Hematopoietic multipotent progenitor cell treated with erythropoietin and hydrocortisone succinate and interleukin-3 and kit ligand, for 8 days (in vitro differentiated cells): ENCODE data around the gene WNT11.
"Not testable (repeated sequence)": the region's sequence is repeated elsewhere in the genome, so short reads cannot be mapped to it uniquely, and the experiment has no call there.

ENCODE experiments used
- DNase-seq: peaks from one replicate; pipeline ENCODE4 v3.0.0-alpha.2; 2015

Gene WNT11

DNA sequence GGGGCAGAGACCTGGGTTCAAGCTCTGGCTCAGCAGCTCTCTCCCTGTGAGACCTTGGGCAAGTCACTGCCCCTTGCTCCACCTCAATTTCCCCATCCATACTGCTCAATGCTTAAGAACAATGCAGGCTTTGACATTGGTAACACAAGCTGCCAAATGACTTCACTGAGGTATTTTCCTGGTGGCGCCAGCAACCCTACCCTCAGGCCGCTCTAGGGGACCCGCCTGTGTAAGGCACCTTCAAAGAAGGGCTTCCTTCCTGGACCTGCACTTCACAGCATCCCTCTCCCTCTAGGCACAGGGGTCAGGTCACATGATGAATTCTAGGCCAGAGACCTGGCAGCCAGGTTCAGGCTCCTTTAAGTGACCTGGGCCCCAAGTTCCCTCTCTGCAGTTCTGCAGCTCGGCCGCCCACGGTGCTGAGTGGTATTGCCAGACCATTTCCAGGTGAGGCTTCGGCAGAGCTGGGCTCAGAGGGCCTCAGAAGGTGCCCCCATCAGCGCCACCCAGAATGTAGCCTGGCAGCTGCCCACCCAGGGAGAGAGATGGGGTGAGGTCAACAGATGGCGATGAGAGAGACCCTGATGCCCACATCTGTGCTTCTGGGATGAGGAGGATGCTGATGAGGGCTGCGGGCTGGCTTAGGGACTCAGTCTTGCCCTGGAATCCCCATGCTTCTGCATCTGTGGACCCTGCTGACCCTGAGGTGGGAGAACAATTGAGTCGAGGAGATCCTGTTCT is 4.5 kb downstream of the WNT11 start:
- no peak for DNase-seq

DNA sequence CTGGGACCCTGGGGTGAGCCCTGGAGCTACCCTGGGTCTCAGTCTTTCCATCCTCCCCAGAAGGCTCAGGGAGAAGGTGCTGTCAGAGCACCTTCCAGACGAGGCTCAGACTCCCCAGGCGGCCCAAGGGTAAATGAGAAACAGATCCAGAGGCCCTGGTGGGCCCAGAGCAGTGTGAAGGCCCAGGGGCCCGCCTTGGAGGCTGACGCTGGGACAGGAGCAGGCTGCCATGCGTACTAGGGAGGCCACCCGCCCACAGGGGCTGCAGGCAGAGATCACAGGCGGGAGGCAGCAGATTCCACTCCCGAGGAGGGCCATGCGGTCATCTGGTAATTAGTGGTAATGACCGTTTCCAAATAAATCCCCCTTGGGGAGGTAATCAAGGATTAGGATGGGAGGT is 5.2 kb downstream of the WNT11 start:
- no peak for DNase-seq

DNA sequence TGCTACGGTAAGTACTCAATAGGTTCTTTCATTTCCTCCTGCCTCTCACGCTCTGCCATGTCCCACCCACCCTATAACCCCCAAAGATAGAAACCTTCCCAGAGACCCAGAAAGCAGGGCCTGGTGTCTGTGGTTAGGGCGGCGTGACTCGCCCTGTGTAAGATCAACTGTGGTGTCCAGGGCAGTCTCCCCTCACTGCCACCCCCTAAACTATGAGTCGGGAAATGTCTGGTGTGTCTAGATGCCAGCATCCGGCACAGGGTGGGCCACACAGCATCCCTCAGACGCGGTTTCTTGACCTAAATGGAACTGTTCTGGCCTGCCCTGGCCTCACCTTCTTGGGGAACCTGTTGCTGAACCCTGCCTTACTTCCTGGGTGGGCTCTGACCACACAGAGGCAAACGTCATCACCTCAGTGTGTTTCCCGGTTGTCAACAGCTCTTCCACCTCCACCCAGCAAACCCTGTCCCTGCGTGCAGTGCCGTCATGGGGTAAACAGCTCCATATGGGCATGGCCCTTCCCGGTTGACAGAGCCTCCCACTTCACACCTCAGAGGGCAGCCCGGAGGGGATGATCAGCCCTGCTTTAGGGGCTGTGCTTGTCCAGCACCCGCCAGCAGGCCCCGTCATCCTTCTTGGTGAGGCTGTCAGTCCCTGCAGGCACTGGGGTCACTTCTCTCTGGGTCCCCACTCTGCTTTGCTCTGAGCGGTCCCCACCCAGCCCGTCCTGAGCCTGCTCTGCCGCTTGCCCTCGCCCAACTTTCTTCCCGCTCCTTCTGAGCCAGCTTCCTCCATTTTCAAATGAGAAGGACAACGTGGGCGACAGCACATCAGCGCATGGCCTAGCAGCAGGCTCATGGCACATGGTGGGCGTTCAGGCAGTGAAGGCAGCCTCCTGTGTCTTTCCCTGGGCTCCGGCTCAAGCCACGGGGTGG is 6.0 kb downstream of the WNT11 start:
- DNase-seq = no peak

DNA sequence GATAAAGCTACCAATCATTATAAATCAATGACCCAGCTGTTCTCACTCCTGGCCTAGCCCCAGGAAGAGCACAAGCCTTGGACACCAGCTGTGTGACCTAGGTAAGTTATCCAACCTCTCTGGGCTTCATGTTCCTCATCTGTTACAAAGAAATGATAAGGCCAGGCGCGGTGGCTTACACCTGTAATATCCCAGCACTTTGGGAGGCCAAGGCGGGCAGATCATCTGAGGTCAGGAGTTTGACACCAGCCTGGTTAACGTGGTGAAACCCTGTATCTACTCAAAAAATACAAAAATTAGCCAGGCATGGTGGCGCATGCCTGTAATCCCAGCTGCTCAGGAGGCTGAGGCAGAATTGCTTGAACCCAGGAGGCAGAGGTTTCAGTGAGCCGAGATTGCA is 7.6 kb downstream of the WNT11 start:
- DNase-seq = not testable (repeated sequence)

DNA sequence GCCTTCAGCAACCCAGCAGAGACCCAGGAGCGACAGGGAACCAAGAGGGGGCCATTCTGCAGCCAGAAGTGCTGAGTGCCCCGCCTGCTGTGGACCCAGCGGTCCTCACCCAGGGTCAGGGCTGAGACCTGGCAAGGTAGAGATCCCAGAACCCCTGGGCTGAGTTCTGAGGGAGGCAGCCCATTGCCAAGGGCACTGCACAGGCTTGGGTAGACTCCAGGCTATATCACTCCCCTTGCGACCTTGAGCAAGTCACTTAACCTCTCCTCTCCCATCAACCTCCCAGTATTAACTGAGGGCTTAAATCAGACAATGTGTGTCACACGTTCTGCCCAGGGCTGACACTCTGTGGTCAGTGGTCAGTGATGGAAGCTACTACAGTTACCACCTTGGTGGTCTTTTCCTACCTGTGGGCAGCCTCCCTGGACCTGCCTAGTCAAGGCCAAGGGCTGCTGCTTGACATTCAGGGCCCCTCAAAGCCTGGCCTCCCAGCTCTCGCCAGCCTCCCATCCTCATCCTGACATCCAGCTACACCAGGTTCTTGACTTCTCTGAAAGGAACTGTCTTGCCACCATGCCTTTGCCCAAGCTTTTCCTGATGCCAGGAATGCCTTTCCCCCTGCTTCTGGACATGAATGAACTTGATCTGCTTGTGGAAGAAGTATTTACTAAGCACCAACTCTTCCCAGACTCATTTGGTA is 8.2 kb downstream of the WNT11 start:
- DNase-seq = no peak

DNA sequence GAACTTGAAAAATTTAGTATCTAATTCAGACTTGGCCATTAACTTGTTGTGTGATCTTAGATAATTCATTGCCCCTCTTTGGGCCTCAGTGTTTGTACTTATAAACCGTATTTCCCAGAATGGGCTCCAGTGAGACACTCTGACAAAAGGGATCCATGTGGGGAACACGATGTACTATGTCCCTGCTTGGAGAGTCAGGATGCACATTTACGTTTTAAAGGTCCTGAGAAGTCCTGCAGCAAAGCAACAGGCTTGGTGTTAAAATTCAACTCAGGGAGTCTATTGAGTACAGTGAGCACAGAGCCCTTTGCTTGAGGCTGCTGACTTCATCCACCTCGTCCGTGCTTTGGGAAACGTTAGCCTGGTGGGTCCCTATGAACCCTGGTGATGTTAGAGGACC is 9.0 kb downstream of the WNT11 start:
- no peak for DNase-seq

DNA sequence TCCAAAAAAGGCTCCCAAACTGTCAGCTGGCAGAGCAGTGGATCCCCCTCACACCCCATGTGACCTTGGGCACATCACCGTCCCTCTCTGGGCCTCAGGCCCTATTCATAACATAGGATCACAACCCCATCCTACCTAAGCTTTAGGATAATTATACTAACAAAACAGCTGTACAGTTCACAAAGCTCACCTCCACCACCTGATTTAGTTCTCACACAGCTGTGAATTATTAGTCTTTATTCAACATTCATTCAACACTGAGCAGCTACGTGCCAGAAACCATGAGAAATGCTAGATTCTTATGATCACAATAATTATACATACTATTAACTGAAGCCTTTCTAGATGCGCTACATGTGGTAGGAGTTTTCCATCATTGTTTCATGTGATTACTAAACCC is 9.5 kb downstream of the WNT11 start:
- no peak for DNase-seq

DNA sequence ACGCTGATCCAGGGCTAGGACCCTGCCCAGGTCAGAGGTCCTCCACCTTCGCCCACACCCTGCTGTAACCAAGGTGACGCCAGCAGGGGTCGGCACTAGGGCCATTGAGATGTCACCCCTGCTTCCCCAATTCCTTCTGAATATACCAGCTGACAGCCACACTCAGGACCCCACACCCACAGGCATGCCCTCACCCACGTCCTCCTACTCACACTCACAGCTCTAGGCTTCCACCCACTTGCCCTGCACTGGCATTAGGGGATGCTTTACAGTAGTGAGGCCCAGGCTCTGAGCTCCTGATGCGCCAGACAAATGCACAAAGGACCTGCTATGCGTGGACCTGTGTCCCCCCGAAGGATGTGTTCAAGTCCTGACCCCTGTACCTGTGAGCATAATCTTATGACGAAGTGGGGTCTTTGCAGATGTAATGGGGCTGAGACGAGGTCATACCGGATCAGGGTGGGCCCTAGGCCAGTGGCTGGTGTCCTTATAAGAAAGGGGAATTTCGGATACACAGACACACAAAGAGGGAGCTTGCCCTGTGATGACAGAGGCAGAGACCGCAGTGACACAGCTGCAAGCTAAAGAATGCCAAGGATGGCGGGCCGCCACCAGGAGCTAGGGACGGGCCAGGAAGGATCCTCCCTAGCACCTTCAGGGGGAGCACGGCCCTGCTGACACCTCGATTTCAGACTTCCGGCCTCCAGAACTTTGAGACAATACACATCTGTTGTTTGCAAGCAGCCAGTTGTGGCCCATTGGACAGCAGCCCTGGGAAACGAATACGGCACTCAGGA is 11.2 kb downstream of the WNT11 start:
- DNase-seq = no peak

DNA sequence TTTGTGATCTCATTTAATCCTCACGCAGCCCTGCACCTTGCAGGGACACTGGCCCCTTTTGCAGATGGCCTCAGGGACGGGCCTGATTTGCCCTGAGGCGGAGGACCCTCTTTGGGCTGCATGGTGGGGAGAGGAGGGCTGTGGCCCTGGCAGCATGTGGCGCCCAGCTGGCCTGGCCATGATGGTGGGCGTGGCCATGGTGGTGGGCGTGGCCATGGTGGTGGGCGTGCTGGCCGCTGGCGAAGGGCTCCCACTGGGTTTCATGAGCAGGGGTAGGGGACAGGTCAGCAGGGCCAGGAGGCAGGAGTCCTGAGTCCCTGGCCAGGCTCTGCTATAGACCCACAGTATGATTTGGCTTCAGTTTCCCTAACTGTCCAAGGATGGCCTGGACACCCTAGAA is 13.1 kb downstream of the WNT11 start:
- DNase-seq = no peak

DNA sequence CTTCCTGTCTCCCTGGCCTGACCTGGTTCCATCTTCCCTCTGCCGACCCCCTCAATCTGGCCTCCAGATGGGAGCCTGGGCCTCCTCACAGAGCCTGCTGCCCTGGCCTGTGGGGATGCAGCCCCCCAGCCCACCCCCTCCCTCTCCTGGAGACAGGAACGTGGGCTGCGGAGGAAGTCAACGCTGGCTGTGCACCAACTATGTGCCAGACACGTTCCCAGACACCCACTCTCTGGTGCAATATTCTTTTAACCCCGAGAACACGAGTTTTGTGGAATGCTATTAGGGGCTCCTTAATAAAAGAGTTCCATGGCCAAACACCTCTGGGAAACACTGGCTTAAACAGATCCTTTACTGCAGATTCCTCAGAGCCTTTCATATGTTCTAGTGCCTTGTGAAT is 15.9 kb downstream of the WNT11 start:
- DNase-seq = no peak

DNA sequence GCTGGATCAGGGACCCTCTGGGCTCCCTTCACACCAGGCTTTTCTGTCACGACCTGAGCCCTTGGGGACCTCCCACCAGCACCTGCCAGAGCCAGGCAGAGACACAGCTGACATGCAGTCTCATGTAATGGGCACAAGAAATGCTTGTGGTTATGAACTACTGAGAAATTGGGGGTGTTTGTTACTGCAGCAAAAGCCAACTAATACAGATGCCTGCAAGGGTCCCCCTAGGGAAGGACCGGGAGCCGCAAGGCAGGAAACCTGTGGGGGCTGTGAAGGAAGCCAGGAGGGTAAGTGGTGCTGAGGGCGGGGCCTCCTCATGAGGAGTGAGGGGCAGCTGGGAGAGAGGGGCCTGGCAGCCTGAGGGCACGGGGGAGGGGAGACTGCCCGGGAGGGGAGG is 16.6 kb downstream of the WNT11 start:
- DNase-seq = no peak

DNA sequence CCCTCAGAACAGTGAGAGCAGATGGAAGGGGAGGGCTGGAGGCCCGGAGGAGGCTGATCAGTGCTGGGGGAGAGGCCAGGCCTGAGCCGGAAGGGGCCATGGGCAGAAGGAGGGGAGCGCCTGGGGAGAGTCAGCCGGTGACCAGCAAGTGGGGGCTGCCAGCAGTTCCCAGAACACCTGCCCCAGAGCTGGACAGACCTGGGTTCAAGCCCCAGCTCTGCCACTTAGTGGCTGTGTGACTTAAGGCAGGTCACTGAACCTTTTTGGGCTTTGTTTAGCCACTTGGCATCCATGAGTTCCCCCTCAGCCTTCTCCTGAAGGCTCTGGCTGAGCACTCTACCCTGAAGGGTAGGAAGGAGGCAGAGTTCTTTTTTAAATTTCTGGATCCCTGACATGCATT is 17.4 kb downstream of the WNT11 start:
- DNase-seq = no peak

DNA sequence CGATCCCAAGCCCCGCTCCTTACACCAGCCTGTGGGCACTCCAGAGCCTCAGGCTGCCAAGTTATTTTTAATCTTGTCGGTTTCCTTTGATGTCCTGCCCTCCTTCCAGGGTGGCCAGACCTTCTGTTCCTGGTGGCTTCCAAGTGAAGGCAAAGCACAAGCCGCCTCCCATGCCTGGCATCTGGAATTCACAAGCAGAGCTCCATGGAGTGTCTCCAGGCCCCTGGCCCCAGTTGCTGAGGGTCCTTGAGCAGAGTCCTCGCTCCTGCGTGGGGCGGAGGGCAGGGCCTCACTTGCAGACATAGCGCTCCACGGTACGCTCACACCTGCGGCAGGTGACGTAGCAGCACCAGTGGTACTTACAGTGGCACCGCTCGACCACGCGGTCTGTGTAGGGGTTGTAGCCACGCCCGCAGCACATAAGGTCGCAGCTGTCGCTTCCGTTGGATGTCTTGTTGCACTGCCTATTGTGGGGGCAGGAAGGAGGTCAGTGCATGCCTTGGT is 19.5 kb downstream of the WNT11 start:
- DNase-seq = no peak

DNA sequence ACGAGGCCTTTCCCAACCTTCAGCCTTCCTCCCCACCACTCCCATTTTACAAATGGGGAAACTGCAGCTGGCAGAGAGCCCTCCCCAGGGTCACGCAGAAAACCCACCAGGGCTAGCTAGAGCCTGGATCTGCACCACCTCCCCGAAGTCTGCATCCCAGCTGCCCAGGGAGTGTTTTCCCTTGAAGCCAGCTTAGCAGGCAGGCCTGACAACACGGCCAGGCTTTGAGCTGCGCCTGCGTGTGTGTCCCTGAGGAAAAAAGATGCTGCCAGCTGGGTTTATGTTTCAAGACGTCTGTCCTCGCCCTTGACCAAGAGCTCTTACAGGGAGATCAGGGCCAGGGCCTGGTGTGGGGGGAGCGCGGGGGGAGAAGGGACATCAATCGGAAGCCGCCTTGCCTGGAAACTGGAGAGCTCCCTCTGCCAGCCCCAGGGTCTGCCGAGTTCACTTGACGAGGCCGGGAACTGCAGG is 20.3 kb downstream of the WNT11 start:
- no peak for DNase-seq

DNA sequence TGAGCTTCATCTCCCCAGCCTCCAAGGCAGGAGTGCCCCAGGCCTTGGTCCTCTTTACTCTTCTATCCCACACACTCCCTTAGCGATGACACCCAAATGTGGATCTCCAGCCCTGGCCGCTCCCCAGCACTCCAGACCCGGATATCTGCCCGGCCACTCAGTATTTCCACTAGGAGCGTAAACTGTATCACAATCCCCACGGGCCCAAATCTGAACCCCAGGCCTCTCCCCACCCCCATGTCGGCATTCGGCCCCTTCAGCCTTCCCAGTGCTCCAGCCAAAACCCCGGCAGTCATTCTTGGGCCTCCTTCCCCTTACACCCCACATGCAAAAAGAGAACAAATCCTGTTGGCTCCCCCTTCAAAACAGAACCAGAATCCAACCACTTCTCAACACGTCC is 20.8 kb downstream of the WNT11 start:
- DNase-seq = no peak

DNA sequence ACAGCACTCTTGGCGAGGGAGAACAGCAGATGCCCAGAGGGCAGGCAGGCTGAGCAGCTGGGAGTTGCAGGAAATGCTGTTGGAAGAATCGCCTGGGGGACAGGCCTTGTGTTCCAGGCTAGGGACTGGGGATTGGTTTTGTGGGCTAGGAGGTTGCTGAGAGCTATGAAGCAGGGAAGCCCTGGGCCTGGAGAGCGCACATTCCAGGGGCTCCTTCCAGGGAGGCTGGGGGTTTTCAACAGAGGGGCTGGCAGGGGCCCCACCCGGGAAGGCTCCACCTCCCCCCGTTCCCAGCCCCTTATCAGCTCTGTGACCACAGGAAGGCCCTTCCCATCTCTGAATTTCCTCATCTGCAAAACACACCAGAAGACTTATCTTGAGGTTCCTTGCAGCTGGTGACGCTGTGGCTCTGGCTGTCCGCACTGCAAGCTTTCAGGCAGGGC is 21.7 kb downstream of the WNT11 start:
- peak; percentile 66 for DNase-seq

DNA sequence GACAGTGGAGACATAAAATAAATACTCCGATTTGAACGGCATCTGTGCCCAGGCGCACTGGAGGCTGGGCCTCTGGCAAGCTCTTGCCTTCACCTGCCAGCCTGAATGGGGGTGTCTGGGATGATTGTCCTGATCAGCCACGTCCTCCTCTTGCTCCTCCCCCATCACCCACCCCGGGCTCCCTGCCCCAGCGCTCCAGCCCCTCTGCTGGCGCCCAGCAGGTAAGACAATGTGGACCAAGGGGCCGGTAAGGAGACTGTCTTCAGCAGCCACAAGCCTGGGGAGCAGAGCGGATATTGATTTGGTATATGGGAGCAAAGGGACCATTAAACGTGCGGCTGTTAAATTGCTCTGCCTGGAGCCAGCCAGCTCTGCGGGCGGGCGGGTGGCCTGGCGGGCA is 24.9 kb downstream of the WNT11 start:
- no peak for DNase-seq

DNA sequence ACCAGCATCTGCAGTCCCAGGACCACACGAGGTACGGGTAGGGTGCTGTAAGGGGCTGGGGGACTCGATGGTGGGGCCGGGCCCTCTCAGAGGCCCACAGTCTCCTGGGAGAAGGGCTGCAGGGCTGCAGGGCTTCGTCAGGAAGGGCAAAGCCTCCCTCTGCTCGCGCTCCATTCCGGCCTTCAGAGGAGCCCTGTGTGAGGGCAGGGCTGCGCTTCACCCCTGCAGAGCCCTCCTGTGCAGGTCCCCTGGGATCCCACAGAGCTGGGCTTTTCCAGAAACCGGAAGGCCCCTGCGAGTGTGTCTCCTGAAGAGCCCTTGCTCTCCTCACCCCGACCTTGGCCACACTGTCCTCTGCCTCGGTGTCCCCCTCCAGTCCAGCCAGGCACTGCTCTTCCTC is 27.2 kb downstream of the WNT11 start:
- DNase-seq = no peak

DNA sequence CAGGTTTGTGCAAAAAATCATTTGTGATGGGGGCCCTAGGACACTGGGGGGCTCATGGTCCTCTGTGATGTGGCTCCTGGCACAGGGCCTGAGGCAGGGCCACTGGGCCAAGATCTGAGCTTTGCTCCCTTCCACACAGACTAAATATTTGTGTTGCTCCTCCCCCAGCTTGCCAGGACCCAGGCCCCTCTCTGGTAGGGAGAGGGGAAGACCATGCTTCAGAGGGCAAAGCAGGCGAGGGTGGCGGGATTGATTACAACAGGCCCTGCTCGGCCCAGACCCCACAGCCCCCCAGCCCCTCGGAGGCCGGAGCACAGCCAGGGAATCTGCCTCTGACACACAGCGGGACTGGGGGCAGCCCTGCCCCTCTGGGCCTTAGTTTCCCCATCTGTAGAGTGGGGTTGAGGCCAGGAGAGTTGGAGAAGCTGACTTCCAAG is 29.0 kb downstream of the WNT11 start:
- no peak for DNase-seq

DNA sequence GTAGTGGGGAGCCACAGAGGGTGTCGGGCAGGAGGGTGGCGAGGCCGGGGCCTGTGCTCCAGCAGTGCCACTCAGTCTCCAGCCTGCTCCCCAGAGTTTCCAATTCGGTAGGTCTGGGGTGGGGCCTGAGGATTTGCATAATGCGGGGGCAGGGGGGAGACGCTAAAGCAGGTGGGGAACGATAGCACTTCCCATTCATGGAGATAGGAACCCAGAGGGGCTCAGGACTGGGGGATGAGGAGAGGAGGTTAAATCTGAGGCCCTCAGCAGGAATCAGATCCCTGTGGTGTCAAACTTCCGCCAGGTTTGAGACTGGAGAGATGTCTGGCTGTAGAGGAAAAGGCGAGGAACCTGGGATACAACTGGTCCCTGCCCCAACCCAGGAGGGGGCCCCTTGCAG is 29.8 kb downstream of the WNT11 start:
- no peak for DNase-seq

DNA sequence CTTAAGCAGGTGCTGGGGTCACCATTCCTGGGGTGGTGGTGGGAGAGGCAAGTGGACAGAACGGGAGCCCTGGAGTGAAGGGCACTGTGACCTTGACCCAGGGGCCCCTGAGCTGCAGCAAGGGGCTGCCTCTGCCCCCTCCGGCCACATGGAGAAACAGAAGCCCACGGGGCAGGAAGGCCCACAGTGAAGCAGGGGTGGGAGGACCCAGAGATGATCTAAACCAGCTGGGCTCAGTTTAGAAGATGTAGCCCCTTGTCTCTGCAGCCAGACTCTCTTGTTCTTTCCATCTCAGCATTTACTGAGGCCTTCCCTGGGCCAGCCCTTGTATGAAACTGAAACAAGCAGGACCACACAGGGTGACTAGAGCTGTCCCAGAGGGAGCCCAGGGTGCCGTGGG is 30.5 kb downstream of the WNT11 start:
- no peak for DNase-seq

DNA sequence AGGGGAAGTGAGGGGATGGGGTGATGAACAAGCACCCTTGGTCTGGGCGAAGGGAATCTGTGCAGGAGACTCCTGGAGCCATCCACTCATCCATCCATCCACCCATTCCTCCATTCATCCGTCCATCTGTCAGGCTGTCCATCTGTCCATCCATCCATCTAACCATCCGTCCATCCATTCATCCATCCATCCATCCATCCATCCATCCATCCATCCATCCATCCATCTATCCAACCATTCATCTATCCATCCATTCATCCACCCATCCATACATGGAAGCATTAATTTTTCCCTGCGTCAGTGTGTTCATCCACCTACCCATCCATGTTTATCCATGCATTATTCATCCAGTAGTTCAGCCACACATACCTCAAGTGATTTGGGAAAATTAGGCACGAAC is 32.0 kb downstream of the WNT11 start:
- no peak for DNase-seq
